Inflammatory macrophage treated with lipopolysaccharide for 1 hour (primary cell): ENCODE data around the gene USP16.

ENCODE experiments used
- DNase-seq, 2 donors: peaks; one replicate each; pipeline ENCODE4 v3.0.0-alpha.2; 2020 to 2022

Gene USP16

DNA sequence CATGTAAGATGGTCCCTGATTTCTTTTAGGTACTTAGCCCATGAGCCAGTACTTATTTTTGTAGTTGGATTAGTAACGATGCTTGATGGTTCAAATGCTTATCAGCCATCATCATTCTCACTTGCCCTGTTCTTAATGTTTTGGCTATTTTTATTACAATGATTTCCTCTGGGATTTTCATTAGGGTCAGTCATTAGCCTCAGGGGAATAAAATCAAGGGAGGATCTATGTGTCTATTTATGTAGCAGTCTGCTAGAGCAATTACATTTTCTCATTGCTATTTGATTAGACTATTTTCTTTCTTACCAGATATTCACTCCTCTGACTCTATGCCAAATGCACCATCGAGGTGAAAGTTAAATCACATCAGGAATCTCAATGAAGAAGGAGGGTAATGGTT is 59.9 kb downstream of the USP16 start:
- no peak for DNase-seq

DNA sequence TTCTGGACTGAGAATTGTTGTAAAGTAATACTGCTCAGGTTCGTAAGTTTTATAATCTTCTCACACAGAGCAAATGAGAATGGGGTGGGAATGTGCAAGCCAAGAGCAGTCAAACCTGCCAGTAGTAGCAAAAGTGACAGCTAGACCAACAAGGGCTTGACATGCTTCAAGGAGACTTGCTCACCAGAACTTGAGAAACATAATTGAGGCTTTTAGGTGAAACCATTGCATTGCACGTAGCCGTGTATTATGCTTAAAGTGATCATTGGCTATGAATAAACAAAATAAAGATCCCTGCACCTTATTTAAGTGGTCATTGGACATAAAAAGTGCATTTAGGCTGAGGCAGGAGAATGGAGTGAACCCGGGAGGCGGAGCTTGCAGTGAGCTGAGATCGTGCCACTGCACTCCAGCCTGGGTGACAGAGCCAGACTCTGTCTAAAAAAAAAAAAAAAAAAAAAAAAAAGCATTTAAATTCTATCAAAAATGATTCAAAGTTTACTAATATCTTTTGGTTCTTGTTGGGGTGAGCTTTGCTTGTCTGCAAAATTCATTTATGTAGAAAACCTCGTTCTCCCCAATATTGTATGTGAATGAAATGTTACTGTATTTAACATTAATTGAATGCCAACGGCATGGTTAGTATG is 60.8 kb downstream of the USP16 start:
- DNase-seq: no peak

GRCh38 chr21:29091033-29091432 is 66.6 kb downstream of the USP16 start:
- peak; percentile 55 to 66 for DNase-seq

GRCh38 chr21:29092102-29092959 is 67.9 kb downstream of the USP16 start:
- DNase-seq: no peak

DNA sequence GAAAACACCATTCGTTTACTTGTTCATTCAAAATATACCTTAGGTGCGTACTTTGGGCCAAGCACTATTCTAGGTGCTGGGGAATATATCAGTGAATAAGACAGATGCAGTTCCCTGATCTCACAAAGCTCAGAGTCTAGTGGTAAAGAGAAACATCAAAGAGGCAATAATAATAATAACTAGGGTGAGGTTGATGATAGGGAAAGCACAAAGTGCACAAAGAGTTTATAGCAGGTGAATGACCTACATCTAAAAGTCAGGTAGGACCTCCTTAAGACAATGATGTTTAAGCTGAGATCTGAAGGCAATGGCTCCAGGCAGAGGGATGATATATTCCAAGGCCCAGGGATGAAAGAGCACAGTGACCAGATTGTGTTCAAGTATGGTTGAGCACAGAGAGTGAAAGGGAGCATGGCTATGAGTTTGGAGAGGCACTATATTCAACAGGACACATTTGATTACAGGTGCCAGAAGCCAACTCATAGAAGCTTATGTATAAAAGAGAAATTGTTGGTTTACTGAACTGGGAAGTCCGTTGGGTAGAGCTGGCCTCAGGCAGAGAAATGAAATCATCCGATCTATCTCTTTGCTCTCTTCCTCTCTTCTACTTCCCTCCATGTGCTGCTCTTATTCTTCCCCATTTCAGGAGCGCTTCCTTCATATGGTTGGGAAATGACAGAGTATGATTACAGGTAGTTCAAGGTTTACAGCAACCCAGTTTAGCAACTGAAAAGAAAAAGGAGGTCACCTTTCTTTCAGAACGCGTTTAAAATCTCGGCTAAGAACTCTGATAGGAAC is 71.9 kb downstream of the USP16 start:
- DNase-seq: peak; percentile 54 to 55

GRCh38 chr21:29098156-29098555 is 73.7 kb downstream of the USP16 start:
- no peak for DNase-seq

DNA sequence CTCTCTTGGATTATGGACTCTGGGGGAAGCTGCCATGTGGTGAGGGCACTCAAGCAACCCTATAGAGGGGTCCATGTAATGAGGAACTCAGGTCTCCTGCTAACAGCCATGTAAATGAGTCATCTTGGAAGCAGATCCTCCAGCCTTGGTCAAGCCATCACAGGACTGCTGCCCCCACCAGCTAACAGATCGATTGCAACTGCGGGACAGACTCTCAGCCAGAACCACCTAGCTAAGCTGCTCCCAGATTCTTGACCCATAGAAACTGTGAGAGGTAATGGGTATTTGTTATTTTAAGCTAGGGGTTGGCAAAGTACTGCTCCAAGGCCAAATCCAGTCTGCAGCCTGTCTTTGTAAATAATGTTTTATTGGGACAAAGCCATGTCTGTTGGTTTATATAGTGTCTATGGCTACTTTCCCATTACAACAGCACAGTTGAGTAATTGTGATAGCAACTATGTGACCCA is 78.4 kb downstream of the USP16 start:
- DNase-seq: peak in 1 of 2 donors; percentile 48
